HCT116 (cell line): ENCODE measurements around the gene RANBP9. TPM values are rescaled to one million over a fixed set of nuclear protein-coding genes. Genes with fewer than 3 reads are reported as not detected.

Experiments
- ATAC-seq: fragments of 200-7000 bp; cut with Tn5 transposase; 2 replicates; pipeline ENCODE4 v1.9.1; 2020; ENCODE audit warnings: mild to moderate bottlenecking, moderate library complexity
- BruUV-seq: library from RNA; stranded (reverse); fragments of 400-500 nt; replicated peaks from 2 replicates; lab custom pipeline; 2021; lab: Mats Ljungman, UMichigan
- CTCF ChIA-PET: fragments of 300-600 bp; sonication (Branson Sonifier 250); formaldehyde crosslinking; loops from one replicate; lab custom pipeline; 2021; ENCODE audit warnings: antibody characterized with exemption; lab: Charles Lee
- POLR2A ChIA-PET: fragments of 300-600, 350-600 bp; sonication (Branson Sonifier 250); formaldehyde crosslinking; loops from one replicate; lab custom pipeline; 2021; ENCODE audit warnings: antibody characterized with exemption; lab: Charles Lee
- RAD21 ChIA-PET, 2 experiments: fragments of 300-600 bp; sonication (Branson Sonifier 250); formaldehyde crosslinking; loops; one replicate each; lab custom pipeline; 2023; ENCODE audit warnings: low total read pairs in 2 of 2; ENCODE audit not compliant: uncharacterized antibody in 2 of 2, unreplicated experiment in 2 of 2, low non-redundant PET in 1 of 2; lab: Charles Lee
- DNase-seq: peaks from one replicate; pipeline ENCODE4 v3.0.0-alpha.2; 2010; ENCODE audit warnings: low read depth, low spot score
- H2AFZ ChIP-seq: fragments of 200-600 bp; shearing (Covaris generic), sonication (generic); 2 replicates; pipeline ENCODE4 v1.6.1; 2017; ENCODE audit warnings: low read depth, mixed run types, mixed read lengths, antibody characterized with exemption, low read length; ENCODE audit not compliant: poor library complexity, severe bottlenecking
- H3K27ac ChIP-seq: 2 replicates; pipeline ENCODE4 v1.5.1; 2012; ENCODE audit warnings: low read depth, low read length
- H3K27me3 ChIP-seq: fragments of 200-600 bp; sonication (generic); 2 replicates; pipeline ENCODE4 v1.6.1; 2016; ENCODE audit warnings: mixed run types, low read length, mixed read lengths; ENCODE audit not compliant: insufficient read depth
- H3K36me3 ChIP-seq, 2 experiments: fragments of 200-500 bp in 1 of 2; fragments of 200-600 bp in 1 of 2; sonication (Bioruptor generic) in 1 of 2; sonication (generic) in 1 of 2; 2 replicates each; pipeline versions ENCODE4 v1.5.1 to v1.6.1; 2014 to 2016; ENCODE audit warnings: low read length in 2 of 2, inconsistent platforms in 1 of 2, mixed read lengths in 1 of 2, mixed run types in 1 of 2; ENCODE audit not compliant: insufficient read depth in 2 of 2, control insufficient read depth in 1 of 2
- H3K4me1 ChIP-seq, 2 experiments: fragments of 200-600 bp in 1 of 2; sonication (generic) in 1 of 2; 2 replicates each; pipeline versions ENCODE4 v1.5.1 to v1.6.1; 2012 to 2017; ENCODE audit warnings: low read length in 2 of 2, inconsistent platforms in 1 of 2, mild to moderate bottlenecking in 1 of 2, mixed read lengths in 1 of 2, mixed run types in 1 of 2, moderate library complexity in 1 of 2; ENCODE audit not compliant: insufficient read depth in 2 of 2, control insufficient read depth in 1 of 2
- H3K4me2 ChIP-seq: fragments of 200-600 bp; sonication (generic); 2 replicates; pipeline ENCODE4 v1.6.1; 2017; ENCODE audit warnings: mixed run types, low read length, mixed read lengths
- H3K4me3 ChIP-seq, 2 experiments: fragments of 200-600 bp in 1 of 2; sonication (generic) in 1 of 2; replicated peaks in 1 of 2; 2 replicates each; pipeline ENCODE4 v1.5.1; 2011 to 2016; ENCODE audit warnings: low read length in 2 of 2, control low read depth in 1 of 2, low read depth in 1 of 2, mild to moderate bottlenecking in 1 of 2, mixed read lengths in 1 of 2, mixed run types in 1 of 2
- H3K79me2 ChIP-seq: fragments of 200-600 bp; sonication (generic); 2 replicates; pipeline ENCODE4 v1.6.1; 2017; ENCODE audit warnings: mild to moderate bottlenecking, mixed run types, low read length, moderate library complexity, mixed read lengths; ENCODE audit not compliant: insufficient read depth
- H3K9ac ChIP-seq: fragments of 200-600 bp; sonication (generic); 2 replicates; pipeline ENCODE4 v1.6.1; 2016; ENCODE audit warnings: low read length, mixed read lengths
- H3K9me2 ChIP-seq: fragments of 200-600 bp; sonication (generic), shearing (Covaris generic); 2 replicates; pipeline ENCODE4 v1.6.1; 2017; ENCODE audit warnings: mixed run types, mild to moderate bottlenecking, moderate library complexity; ENCODE audit not compliant: insufficient read depth
- H3K9me3 ChIP-seq, 2 experiments: fragments of 200-500 bp in 1 of 2; fragments of 200-600 bp in 1 of 2; sonication (Bioruptor generic) in 1 of 2; sonication (generic) in 1 of 2; 2 replicates each; pipeline ENCODE4 v1.6.1; 2014 to 2017; ENCODE audit warnings: low read length in 2 of 2, mixed read lengths in 2 of 2, inconsistent platforms in 1 of 2, low read depth in 1 of 2, mild to moderate bottlenecking in 1 of 2, mixed run types in 1 of 2, moderate library complexity in 1 of 2; ENCODE audit not compliant: control insufficient read depth in 1 of 2, insufficient read depth in 1 of 2
- H4K20me1 ChIP-seq: fragments of 200-600 bp; sonication (generic), shearing (Covaris generic); 2 replicates; pipeline ENCODE4 v1.6.1; 2017; ENCODE audit warnings: mixed run types, mild to moderate bottlenecking, moderate library complexity; ENCODE audit not compliant: insufficient read depth
- CBX3 ChIP-seq: IDR thresholded peaks from 2 replicates; pipeline ENCODE4 v1.6.1; 2012; ENCODE audit warnings: low read depth
- CEBPB ChIP-seq: IDR thresholded peaks from 2 replicates; pipeline ENCODE4 v1.6.1; 2012; ENCODE audit warnings: low read depth
- EGR1 ChIP-seq: IDR thresholded peaks from 2 replicates; pipeline ENCODE4 v1.6.1; 2012; ENCODE audit warnings: low read depth
- EZH2 ChIP-seq: fragments of 200-600 bp; sonication (generic); IDR thresholded peaks from 2 replicates; pipeline ENCODE4 v1.6.1; 2017; ENCODE audit warnings: antibody characterized with exemption, mixed run types
- EZH2phosphoT487 ChIP-seq: fragments of 200-600 bp; IDR thresholded peaks from 2 replicates; pipeline ENCODE4 v1.6.1; 2018; ENCODE audit warnings: antibody characterized with exemption, borderline replicate concordance
- JUND ChIP-seq: IDR thresholded peaks from 2 replicates; pipeline ENCODE4 v1.6.1; 2012
- POLR2A ChIP-seq: IDR thresholded peaks from 2 replicates; pipeline ENCODE4 v1.7.0; 2011; ENCODE audit warnings: borderline replicate concordance; ENCODE audit not compliant: insufficient read depth, insufficient read length; ENCODE audit errors: extremely low read depth
- SIN3A ChIP-seq: IDR thresholded peaks from 2 replicates; pipeline ENCODE4 v1.6.1; 2012; ENCODE audit warnings: low read depth
- SP1 ChIP-seq: IDR thresholded peaks from 2 replicates; pipeline ENCODE4 v1.6.1; 2012; ENCODE audit warnings: low read depth
- SRF ChIP-seq: IDR thresholded peaks from 2 replicates; pipeline ENCODE4 v1.6.1; 2012; ENCODE audit warnings: low read depth
- TCF7L2 ChIP-seq: IDR thresholded peaks from 2 replicates; pipeline ENCODE4 v1.7.0; 2011; ENCODE audit warnings: borderline replicate concordance, inconsistent platforms; ENCODE audit not compliant: insufficient read depth, insufficient read length; ENCODE audit errors: extremely low read depth
- YY1 ChIP-seq: IDR thresholded peaks from 2 replicates; pipeline ENCODE4 v1.6.1; 2011; ENCODE audit warnings: low read length, low read depth, moderate library complexity, mild to moderate bottlenecking; ENCODE audit not compliant: insufficient replicate concordance; ENCODE audit errors: extremely low read depth
- intact Hi-C: fragments of 100-400 bp; cut with micrococcal nuclease; formaldehyde crosslinking; loops from 2 replicates; pipeline ENCODE4 v1.10.0; 2022
- total RNA-seq: library from RNA; stranded (reverse); gene quantifications from one replicate; pipeline ENCODE4 v1.2.1, GENCODE V29; 2021; ENCODE audit not compliant: unreplicated experiment
- TF ChIP-seq, protein P1 (sequence below), 3 experiments: fragments of 200-600 bp in 1 of 3; sonication (generic) in 1 of 3; IDR thresholded peaks in 2 of 3; conservative IDR thresholded peaks in 1 of 3; 2 replicates each; pipeline ENCODE4 v1.5.1; 2012 to 2017; ENCODE audit warnings: low read depth in 2 of 3, low read length in 2 of 3, antibody characterized with exemption in 1 of 3, borderline replicate concordance in 1 of 3, control low read depth in 1 of 3, mild to moderate bottlenecking in 1 of 3, mixed read lengths in 1 of 3, mixed run types in 1 of 3, moderate library complexity in 1 of 3; ENCODE audit not compliant: insufficient read depth in 1 of 3
- TF ChIP-seq, protein P2 (sequence below): IDR thresholded peaks from 2 replicates; pipeline ENCODE4 v1.6.1; 2012; ENCODE audit warnings: low read depth

RANBP9 gene
- total RNA-seq, 1 experiment from 2014 or later, result 48.0 TPM

DNA sequence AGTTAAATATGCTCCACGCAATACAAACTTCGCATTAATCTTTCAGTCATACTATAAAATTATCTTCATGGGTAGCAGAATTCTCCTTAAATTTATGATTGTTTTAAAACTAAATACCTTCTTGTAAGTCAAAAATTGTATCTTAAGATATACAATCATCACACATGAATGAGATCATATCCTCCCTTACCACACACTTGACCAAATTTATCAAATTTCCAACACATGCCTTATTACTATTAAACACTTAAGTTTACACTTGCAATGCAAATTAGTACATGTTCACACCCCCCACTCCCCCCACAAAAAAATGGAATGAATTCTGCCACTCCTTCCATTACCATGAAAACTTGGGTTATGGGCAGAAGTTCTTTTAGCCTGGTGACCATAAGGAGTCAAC lies 13.8 kb downstream of the RANBP9 start:
- POLR2A ChIA-PET, result no interaction called here
- no TSS peak for BruUV-seq

DNA sequence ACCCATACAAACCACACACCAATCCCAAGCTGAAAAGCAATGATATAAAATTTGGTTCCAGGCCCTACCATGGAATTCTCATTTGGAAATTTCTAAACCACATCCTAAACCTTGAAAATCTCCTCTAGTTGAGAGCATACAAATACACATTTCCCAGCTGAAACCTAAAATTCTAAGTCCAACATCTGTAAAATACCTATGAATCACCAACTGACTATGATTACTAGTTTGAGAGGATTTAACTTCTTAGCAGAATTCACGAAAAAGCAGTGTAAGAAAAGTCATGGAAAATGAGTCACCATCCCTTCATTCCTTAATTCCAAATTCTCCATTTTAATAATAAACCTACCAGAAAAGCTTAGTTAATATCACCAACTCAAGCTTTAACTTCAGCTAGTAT lies 15.4 kb downstream of the RANBP9 start:
- POLR2A ChIA-PET, result no interaction called here
- TF ChIP-seq JUND, result no peak
- TF ChIP-seq, protein P1, sequence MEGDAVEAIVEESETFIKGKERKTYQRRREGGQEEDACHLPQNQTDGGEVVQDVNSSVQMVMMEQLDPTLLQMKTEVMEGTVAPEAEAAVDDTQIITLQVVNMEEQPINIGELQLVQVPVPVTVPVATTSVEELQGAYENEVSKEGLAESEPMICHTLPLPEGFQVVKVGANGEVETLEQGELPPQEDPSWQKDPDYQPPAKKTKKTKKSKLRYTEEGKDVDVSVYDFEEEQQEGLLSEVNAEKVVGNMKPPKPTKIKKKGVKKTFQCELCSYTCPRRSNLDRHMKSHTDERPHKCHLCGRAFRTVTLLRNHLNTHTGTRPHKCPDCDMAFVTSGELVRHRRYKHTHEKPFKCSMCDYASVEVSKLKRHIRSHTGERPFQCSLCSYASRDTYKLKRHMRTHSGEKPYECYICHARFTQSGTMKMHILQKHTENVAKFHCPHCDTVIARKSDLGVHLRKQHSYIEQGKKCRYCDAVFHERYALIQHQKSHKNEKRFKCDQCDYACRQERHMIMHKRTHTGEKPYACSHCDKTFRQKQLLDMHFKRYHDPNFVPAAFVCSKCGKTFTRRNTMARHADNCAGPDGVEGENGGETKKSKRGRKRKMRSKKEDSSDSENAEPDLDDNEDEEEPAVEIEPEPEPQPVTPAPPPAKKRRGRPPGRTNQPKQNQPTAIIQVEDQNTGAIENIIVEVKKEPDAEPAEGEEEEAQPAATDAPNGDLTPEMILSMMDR (IDR thresholded peaks at IDR 0.05 in 2 of 3, conservative IDR thresholded peaks at IDR 0.05 in 1 of 3; ENCODE audit: borderline replicate concordance in 1 of 3, insufficient read depth in 1 of 3, low read depth in 2 of 3, low read length in 2 of 3), result no peak
- TF ChIP-seq POLR2A, result no peak
- TF ChIP-seq SIN3A, result no peak
- TF ChIP-seq EGR1, result no peak
- TF ChIP-seq TCF7L2, result no peak
- TF ChIP-seq CEBPB, result no peak
- no peak for TF ChIP-seq YY1
- no peak for TF ChIP-seq SRF
- TF ChIP-seq CBX3, result no peak
- no peak for TF ChIP-seq EZH2phosphoT487
- no peak for TF ChIP-seq EZH2
- CTCF ChIA-PET, result no interaction called here
- RAD21 ChIA-PET, result no interaction called here
- H3K36me3 ChIP-seq, result peaks cover 0 to 6% of the 10 kb centered on the region in 2 experiments; a peak in 1 of 4 replicates
- no peaks in the 10 kb centered on the region for H3K27me3 ChIP-seq
- H3K9me2 ChIP-seq, result no peaks in the 10 kb centered on the region
- no peak overlapping the region for H3K4me2 ChIP-seq
- peaks cover 94% of the 10 kb centered on the region for H3K79me2 ChIP-seq
- no peak overlapping the region for H3K27ac ChIP-seq
- 0 out of 2 replicates have a peak, but pooled peaks cover 6% of the 10 kb centered on the region for H4K20me1 ChIP-seq
- no peaks in the 10 kb centered on the region for H3K9me3 ChIP-seq
- no peak overlapping the region for H3K9ac ChIP-seq
- DNase-seq (no peak), ATAC-seq (no peak)
- H2AFZ ChIP-seq, result no peak overlapping the region
- intact Hi-C loops, result no loop called here
- 0 out of 4 replicates have a peak, but pooled peaks cover 0 to 4% of the 10 kb centered on the region in 2 experiments for H3K4me1 ChIP-seq
- no TSS peak for BruUV-seq
- no peak overlapping the region for H3K4me3 ChIP-seq

More for the DNA sequence above, 13.8 kb downstream of the RANBP9 start:
- Histone ChIP-seq H3K9me2 (no peaks in the 10 kb centered on the region), H3K27me3 (no peaks in the 10 kb centered on the region), H3K27ac (no peak overlapping the region), H2AFZ (no peak overlapping the region), H3K36me3 (peaks cover 0 to 6% of the 10 kb centered on the region in 2 experiments; a peak in 1 of 4 replicates), H4K20me1 (0 out of 2 replicates have a peak, but pooled peaks cover 6% of the 10 kb centered on the region), H3K79me2 (peaks cover 97% of the 10 kb centered on the region), H3K9me3 (no peaks in the 10 kb centered on the region), H3K4me3 (no peak overlapping the region), H3K4me1 (0 out of 4 replicates have a peak, but pooled peaks cover 0 to 4% of the 10 kb centered on the region in 2 experiments), H3K4me2 (no peak overlapping the region), H3K9ac (no peak overlapping the region)
- intact Hi-C loops, result no loop called here
- TF ChIP-seq SP1 (no peak), EZH2phosphoT487 (no peak), SRF (no peak)
- TF ChIP-seq, protein P2, sequence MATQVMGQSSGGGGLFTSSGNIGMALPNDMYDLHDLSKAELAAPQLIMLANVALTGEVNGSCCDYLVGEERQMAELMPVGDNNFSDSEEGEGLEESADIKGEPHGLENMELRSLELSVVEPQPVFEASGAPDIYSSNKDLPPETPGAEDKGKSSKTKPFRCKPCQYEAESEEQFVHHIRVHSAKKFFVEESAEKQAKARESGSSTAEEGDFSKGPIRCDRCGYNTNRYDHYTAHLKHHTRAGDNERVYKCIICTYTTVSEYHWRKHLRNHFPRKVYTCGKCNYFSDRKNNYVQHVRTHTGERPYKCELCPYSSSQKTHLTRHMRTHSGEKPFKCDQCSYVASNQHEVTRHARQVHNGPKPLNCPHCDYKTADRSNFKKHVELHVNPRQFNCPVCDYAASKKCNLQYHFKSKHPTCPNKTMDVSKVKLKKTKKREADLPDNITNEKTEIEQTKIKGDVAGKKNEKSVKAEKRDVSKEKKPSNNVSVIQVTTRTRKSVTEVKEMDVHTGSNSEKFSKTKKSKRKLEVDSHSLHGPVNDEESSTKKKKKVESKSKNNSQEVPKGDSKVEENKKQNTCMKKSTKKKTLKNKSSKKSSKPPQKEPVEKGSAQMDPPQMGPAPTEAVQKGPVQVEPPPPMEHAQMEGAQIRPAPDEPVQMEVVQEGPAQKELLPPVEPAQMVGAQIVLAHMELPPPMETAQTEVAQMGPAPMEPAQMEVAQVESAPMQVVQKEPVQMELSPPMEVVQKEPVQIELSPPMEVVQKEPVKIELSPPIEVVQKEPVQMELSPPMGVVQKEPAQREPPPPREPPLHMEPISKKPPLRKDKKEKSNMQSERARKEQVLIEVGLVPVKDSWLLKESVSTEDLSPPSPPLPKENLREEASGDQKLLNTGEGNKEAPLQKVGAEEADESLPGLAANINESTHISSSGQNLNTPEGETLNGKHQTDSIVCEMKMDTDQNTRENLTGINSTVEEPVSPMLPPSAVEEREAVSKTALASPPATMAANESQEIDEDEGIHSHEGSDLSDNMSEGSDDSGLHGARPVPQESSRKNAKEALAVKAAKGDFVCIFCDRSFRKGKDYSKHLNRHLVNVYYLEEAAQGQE, result no peak
- RAD21 ChIA-PET, result no interaction called here
- CTCF ChIA-PET, result no interaction called here
- DNase-seq (no peak), ATAC-seq (no peak)
